ENCODE results near the gene ASCC1. TPM values are rescaled to one million over a fixed set of nuclear protein-coding genes. Genes with fewer than 3 reads are reported as not detected.

ASCC1 gene
- total and polyA plus RNA-seq, 2 donors (not counting 1 experiment from before 2014, with no cell fraction given), result 17.9 to 28.1 TPM

DNA sequence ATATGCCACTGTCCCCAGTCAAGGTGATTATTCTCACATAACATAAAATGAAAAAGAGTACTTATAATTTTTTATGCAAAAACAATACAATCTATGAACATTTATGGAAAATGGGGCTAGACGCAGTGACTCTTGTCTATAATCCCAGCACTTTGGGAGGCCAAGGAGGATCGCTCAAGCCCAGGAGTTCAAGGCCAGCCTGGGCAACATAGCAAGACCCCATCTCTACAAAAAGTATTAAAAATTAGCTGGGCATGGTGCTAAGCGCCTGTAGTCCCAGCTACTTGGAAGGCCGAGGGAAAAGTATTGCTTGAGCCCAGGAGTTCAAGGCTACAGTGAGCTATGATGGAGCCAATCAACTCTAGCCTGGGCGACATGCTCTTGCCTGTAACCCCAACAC, 14.8 kb downstream of the ASCC1 start:
- no peak overlapping the region for H3K4me3 Mint-ChIP-seq
- Histone ChIP-seq H3K79me2 (ENCODE audit: control insufficient read depth, insufficient read depth, low read length) (peaks cover 19% of the 10 kb centered on the region), H3K4me3 (ENCODE audit: control extremely low read depth in 1 of 5, extremely low read depth in 1 of 5, insufficient read depth in 1 of 5, low read depth in 2 of 5, low read length in 4 of 5) (no peak overlapping the region), H2AFZ (ENCODE audit: insufficient read depth, low read depth, low read length, poor library complexity, severe bottlenecking) (no peak overlapping the region), H4K20me1 (ENCODE audit: control insufficient read depth, insufficient read depth, low read length, poor library complexity, severe bottlenecking) (no peaks in the 10 kb centered on the region), H3K4me1 (ENCODE audit: control insufficient read depth in 2 of 2, insufficient read depth in 2 of 2, low read length in 2 of 2) (no peaks in the 10 kb centered on the region), H3K27ac (ENCODE audit: low read length in 2 of 2) (no peak overlapping the region), H3K9me3 (ENCODE audit: control extremely low read depth in 1 of 3, control insufficient read depth in 2 of 3, insufficient read depth in 1 of 3, low read length in 2 of 3) (no peaks in the 10 kb centered on the region), H3K36me3 (replicated peaks in 1 of 2; ENCODE audit: control extremely low read depth in 1 of 2, control insufficient read depth in 1 of 2, extremely low read depth in 1 of 2, insufficient read depth in 2 of 2, low read length in 1 of 2) (peaks cover 5 to 36% of the 10 kb centered on the region in 2 experiments), H3K27me3 (replicated peaks in 1 of 4; ENCODE audit: control extremely low read depth in 1 of 4, control insufficient read depth in 3 of 4, insufficient read depth in 4 of 4, low read length in 3 of 4) (no peaks in the 10 kb centered on the region), H3K9ac (ENCODE audit: low read length) (no peak overlapping the region), H3K4me2 (replicated peaks; ENCODE audit: low read depth, low read length, poor library complexity, severe bottlenecking) (no peak overlapping the region)
- intact Hi-C loops (cut with micrococcal nuclease), result no loop called here
- no peaks in the 10 kb centered on the region for H3K27me3 Mint-ChIP-seq
- H3K9me3 Mint-ChIP-seq (ENCODE audit: insufficient read depth), result no peaks in the 10 kb centered on the region
- ATAC-seq (ENCODE audit: low read depth), result no peak
- WGBS (ENCODE audit: insufficient coverage), result 97% methylated on average over 3 of the region's 5 CpGs
- TF ChIP-seq EZH2 (IDR thresholded peaks at IDR 0.05; ENCODE audit: borderline replicate concordance, insufficient read depth, low read depth, low read length, poor library complexity, severe bottlenecking), result no peak
- TF ChIP-seq, protein P1, sequence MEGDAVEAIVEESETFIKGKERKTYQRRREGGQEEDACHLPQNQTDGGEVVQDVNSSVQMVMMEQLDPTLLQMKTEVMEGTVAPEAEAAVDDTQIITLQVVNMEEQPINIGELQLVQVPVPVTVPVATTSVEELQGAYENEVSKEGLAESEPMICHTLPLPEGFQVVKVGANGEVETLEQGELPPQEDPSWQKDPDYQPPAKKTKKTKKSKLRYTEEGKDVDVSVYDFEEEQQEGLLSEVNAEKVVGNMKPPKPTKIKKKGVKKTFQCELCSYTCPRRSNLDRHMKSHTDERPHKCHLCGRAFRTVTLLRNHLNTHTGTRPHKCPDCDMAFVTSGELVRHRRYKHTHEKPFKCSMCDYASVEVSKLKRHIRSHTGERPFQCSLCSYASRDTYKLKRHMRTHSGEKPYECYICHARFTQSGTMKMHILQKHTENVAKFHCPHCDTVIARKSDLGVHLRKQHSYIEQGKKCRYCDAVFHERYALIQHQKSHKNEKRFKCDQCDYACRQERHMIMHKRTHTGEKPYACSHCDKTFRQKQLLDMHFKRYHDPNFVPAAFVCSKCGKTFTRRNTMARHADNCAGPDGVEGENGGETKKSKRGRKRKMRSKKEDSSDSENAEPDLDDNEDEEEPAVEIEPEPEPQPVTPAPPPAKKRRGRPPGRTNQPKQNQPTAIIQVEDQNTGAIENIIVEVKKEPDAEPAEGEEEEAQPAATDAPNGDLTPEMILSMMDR (IDR thresholded peaks at IDR 0.05), result no peak
- CTCF ChIA-PET, result interaction anchor here (0.7 to 2.1 kb wide), 5 partner anchors 18 to 153 kb away, joined by 3 to 6 read pairs (median 4); no protein-coding TSS in a partner anchor
- POLR2A ChIA-PET, result interaction anchor here (0.7 kb wide), 1 partner anchor 20 kb away, joined by 5 read pairs; no protein-coding TSS in a partner anchor
- no peak overlapping the region for H3K27ac Mint-ChIP-seq
- H3K4me1 Mint-ChIP-seq, result no peaks in the 10 kb centered on the region
- DNase-seq, result no peak

DNA sequence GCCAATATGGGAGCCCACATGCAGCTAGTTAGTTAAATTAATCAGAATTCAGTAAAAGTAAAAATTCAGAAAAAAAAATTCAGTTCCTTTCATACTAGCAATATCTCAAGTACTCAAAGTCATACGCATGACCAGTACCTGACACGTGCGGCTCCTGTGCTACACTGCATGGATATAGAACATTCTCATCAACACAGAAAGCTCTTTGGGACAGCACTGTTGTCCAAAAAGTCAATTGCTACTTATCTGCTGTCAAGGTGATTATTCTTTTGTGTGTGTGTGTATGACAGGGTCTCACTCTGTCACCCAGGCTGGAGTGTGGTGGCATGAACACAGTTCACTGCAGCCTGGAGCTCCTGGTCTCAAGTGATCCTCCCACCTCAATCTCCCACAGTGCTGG, 15.2 kb downstream of the ASCC1 start:
- Histone ChIP-seq H3K79me2 (ENCODE audit: control insufficient read depth, insufficient read depth, low read length) (peaks cover 19% of the 10 kb centered on the region), H3K9me3 (ENCODE audit: control extremely low read depth in 1 of 3, control insufficient read depth in 2 of 3, insufficient read depth in 1 of 3, low read length in 2 of 3) (no peaks in the 10 kb centered on the region), H3K9ac (ENCODE audit: low read length) (no peak overlapping the region), H4K20me1 (ENCODE audit: control insufficient read depth, insufficient read depth, low read length, poor library complexity, severe bottlenecking) (no peaks in the 10 kb centered on the region), H3K27ac (ENCODE audit: low read length in 2 of 2) (no peak overlapping the region), H3K36me3 (replicated peaks in 1 of 2; ENCODE audit: control extremely low read depth in 1 of 2, control insufficient read depth in 1 of 2, extremely low read depth in 1 of 2, insufficient read depth in 2 of 2, low read length in 1 of 2) (peaks cover 5 to 35% of the 10 kb centered on the region in 2 experiments), H2AFZ (ENCODE audit: insufficient read depth, low read depth, low read length, poor library complexity, severe bottlenecking) (no peak overlapping the region), H3K4me2 (replicated peaks; ENCODE audit: low read depth, low read length, poor library complexity, severe bottlenecking) (no peak overlapping the region), H3K27me3 (replicated peaks in 1 of 4; ENCODE audit: control extremely low read depth in 1 of 4, control insufficient read depth in 3 of 4, insufficient read depth in 4 of 4, low read length in 3 of 4) (no peaks in the 10 kb centered on the region), H3K4me1 (ENCODE audit: control insufficient read depth in 2 of 2, insufficient read depth in 2 of 2, low read length in 2 of 2) (no peaks in the 10 kb centered on the region), H3K4me3 (ENCODE audit: control extremely low read depth in 1 of 5, extremely low read depth in 1 of 5, insufficient read depth in 1 of 5, low read depth in 2 of 5, low read length in 4 of 5) (no peak overlapping the region)
- ChIA-PET CTCF (interaction anchor here (0.7 to 2.1 kb wide), 4 partner anchors 18 to 152 kb away, joined by 3 to 6 read pairs (median 4); no protein-coding TSS in a partner anchor), POLR2A (no interaction called here)
- 100% methylated on average over 1 of the region's 3 CpGs for WGBS (ENCODE audit: insufficient coverage)
- no peak overlapping the region for H3K4me3 Mint-ChIP-seq
- H3K9me3 Mint-ChIP-seq (ENCODE audit: insufficient read depth), result no peaks in the 10 kb centered on the region
- H3K4me1 Mint-ChIP-seq, result no peaks in the 10 kb centered on the region
- H3K27me3 Mint-ChIP-seq, result no peaks in the 10 kb centered on the region
- intact Hi-C loops (cut with micrococcal nuclease), result no loop called here
- ATAC-seq (ENCODE audit: low read depth) (no peak), DNase-seq (no peak)
- TF ChIP-seq EZH2 (IDR thresholded peaks at IDR 0.05; ENCODE audit: borderline replicate concordance, insufficient read depth, low read depth, low read length, poor library complexity, severe bottlenecking), result no peak
- TF ChIP-seq, protein P1 (IDR thresholded peaks at IDR 0.05), result no peak
- no peak overlapping the region for H3K27ac Mint-ChIP-seq
